Osteocyte (in vitro differentiated cells): Measurements from ENCODE around the gene HPCAL1. TPM values are rescaled to one million over a fixed set of nuclear protein-coding genes. Genes with fewer than 3 reads are reported as not detected.
"Not testable (repeated sequence)": the region's sequence is repeated elsewhere in the genome, so short reads cannot be mapped to it uniquely, and the experiment has no call there.

Source experiments
- DNase-seq: peaks from one replicate; pipeline ENCODE4 v3.0.0; 2021; ENCODE audit warnings: mixed read lengths; ENCODE audit not compliant: unreplicated experiment; ENCODE audit errors: extremely low spot score
- H3K27ac Mint-ChIP-seq: one replicate; pipeline ENCODE4 v1.8.0; 2021; ENCODE audit warnings: mild to moderate bottlenecking, mixed read lengths; ENCODE audit not compliant: unreplicated experiment
- H3K27me3 Mint-ChIP-seq: one replicate; pipeline ENCODE4 v1.8.0; 2021; ENCODE audit warnings: mixed read lengths; ENCODE audit not compliant: unreplicated experiment
- H3K36me3 Mint-ChIP-seq: one replicate; pipeline ENCODE4 v1.8.0; 2021; ENCODE audit warnings: mixed read lengths; ENCODE audit not compliant: unreplicated experiment
- H3K4me1 Mint-ChIP-seq: one replicate; pipeline ENCODE4 v1.8.0; 2021; ENCODE audit warnings: mixed read lengths; ENCODE audit not compliant: unreplicated experiment
- H3K4me3 Mint-ChIP-seq: one replicate; pipeline ENCODE4 v1.8.0; 2021; ENCODE audit warnings: mild to moderate bottlenecking, moderate library complexity, mixed read lengths; ENCODE audit not compliant: unreplicated experiment
- H3K9me3 Mint-ChIP-seq: one replicate; pipeline ENCODE4 v1.8.0; 2021; ENCODE audit warnings: mixed read lengths; ENCODE audit not compliant: unreplicated experiment
- total RNA-seq: library from RNA; stranded (reverse); gene quantifications from 2 replicates; pipeline ENCODE4 v1.2.1, GENCODE V29; 2021
- TF ChIP-seq, protein P1 (sequence below): fragments of 200-600 bp; sonication (generic); IDR thresholded peaks from 2 replicates; pipeline ENCODE4 v1.5.0; 2021; ENCODE audit warnings: antibody characterized with exemption, mild to moderate bottlenecking, moderate library complexity

Gene HPCAL1
- total RNA-seq, 1 donor from 2014 or later: 56.8 TPM

DNA sequence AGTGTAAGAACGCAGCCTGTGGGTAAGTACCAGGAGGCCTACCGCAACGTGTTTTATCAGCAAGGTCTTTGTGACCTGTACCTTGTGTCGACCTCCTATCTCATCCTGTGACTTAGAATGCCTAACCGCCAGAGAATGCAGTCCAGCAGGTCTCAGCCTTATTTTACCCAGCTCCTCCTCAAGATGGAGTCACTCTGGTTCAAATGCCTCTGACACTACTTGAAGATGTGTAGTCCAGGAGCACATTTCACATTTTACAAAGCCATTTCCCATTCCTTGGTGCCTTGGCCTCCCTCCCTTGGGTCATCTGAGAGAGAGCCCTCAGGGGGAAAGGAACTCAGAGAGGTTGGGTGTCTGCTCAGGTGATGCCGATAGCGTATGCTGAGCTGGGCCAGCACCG is 6.6 kb upstream of the HPCAL1 start:
- Mint-ChIP-seq H3K9me3 (peaks cover 16% of the 10 kb centered on the region), H3K4me3 (no peak overlapping the region), H3K4me1 (peaks cover 10% of the 10 kb centered on the region), H3K36me3 (peaks cover 4% of the 10 kb centered on the region), H3K27ac (no peak overlapping the region), H3K27me3 (no peaks in the 10 kb centered on the region)
- DNase-seq: no peak
- TF ChIP-seq, protein P1, sequence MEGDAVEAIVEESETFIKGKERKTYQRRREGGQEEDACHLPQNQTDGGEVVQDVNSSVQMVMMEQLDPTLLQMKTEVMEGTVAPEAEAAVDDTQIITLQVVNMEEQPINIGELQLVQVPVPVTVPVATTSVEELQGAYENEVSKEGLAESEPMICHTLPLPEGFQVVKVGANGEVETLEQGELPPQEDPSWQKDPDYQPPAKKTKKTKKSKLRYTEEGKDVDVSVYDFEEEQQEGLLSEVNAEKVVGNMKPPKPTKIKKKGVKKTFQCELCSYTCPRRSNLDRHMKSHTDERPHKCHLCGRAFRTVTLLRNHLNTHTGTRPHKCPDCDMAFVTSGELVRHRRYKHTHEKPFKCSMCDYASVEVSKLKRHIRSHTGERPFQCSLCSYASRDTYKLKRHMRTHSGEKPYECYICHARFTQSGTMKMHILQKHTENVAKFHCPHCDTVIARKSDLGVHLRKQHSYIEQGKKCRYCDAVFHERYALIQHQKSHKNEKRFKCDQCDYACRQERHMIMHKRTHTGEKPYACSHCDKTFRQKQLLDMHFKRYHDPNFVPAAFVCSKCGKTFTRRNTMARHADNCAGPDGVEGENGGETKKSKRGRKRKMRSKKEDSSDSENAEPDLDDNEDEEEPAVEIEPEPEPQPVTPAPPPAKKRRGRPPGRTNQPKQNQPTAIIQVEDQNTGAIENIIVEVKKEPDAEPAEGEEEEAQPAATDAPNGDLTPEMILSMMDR: no peak

DNA sequence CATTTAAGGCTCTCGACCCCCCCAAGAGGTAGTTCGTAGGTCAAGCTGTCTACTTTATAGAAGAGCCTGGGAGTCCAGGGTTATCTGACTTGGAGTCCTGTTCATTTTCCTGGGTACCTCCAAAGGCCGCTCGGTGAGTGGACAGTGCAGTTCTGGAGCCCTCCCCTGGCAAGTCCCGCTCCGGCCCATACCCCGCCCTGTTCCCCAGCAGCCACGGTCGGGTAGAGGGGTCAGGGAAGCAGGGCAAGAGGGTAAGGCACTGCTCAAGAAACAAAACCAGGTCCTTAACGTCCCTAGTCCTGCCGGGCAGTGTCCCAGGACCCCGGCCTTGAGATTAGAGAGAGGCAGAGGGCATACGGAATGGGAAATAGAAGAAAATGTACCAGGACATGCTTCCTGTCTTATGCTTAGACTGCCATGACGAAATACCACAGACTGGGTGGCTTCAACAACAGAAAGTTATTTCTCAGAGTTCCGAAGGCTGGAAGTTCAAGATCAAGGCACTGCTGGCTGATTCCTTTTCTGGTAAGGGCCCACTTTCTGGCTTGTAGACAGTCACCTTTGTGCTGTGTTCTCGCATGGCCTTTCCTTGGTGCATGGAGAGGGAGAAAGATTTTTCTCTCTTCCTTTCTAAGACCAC is 5.4 kb upstream of the HPCAL1 start:
- Mint-ChIP-seq H3K9me3 (peaks cover 16% of the 10 kb centered on the region), H3K27ac (peak overlapping the region; percentile 44), H3K4me1 (peaks cover 10% of the 10 kb centered on the region), H3K27me3 (no peaks in the 10 kb centered on the region), H3K36me3 (peaks cover 4% of the 10 kb centered on the region), H3K4me3 (no peak overlapping the region)
- TF ChIP-seq, protein P1: no peak
- DNase-seq: no peak

DNA sequence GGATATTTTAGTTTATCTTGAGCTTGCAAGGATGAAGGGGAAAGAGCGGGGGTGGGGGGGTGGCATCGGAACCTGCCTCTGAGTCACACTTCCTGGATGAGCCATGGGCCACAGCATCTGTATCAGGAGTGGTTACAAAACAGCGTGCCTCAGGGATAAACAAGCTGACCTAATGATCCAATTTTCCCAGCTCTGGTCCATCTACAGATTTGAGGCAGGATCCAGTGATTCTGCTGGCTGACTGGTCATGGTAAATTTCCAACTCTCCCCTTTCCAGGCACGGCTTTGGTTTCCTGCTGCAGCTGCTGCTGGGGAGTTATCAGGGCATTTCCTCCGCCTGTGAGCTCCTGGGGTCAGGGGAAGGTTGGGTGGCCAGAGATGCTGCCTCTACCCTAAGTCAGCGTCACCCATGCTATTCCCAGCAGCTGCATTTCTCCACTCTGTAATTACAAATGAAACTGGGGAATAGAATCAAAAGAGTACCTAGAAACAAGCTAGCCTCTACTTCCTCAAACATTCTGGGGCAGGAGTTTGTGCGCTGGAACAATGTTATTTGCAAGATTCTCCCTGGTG is 4.7 kb upstream of the HPCAL1 start:
- H3K36me3 Mint-ChIP-seq: peaks cover 4% of the 10 kb centered on the region
- no peak for DNase-seq
- no peaks in the 10 kb centered on the region for H3K27me3 Mint-ChIP-seq
- no peak overlapping the region for H3K4me3 Mint-ChIP-seq
- peak overlapping the region; percentile 44 for H3K27ac Mint-ChIP-seq
- H3K9me3 Mint-ChIP-seq: peaks cover 16% of the 10 kb centered on the region
- peaks cover 10% of the 10 kb centered on the region for H3K4me1 Mint-ChIP-seq
- TF ChIP-seq, protein P1: no peak

DNA sequence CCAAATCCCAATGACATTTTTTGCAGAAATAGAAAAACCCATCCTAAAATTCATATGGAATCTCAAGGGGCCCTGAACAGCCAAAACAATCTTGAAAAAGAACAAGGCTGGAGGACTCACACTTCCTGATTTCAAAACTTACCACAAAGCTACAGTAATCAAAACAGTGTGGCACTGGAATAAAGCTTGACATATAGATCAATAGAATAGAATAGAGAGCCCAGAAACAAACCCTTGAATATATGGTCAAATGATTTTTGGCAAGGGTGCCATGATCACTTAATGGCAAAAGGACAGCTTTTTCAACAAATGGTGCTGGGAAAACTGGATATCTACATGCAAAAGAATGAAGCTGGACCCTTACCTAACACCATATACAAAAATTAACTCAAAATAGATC is 3.9 kb upstream of the HPCAL1 start:
- not testable (repeated sequence) for DNase-seq, H3K27me3 Mint-ChIP-seq, H3K36me3 Mint-ChIP-seq, H3K4me3 Mint-ChIP-seq, H3K27ac Mint-ChIP-seq
- Mint-ChIP-seq H3K9me3 (peaks cover 13% of the 10 kb centered on the region), H3K4me1 (peaks cover 13% of the 10 kb centered on the region)

DNA sequence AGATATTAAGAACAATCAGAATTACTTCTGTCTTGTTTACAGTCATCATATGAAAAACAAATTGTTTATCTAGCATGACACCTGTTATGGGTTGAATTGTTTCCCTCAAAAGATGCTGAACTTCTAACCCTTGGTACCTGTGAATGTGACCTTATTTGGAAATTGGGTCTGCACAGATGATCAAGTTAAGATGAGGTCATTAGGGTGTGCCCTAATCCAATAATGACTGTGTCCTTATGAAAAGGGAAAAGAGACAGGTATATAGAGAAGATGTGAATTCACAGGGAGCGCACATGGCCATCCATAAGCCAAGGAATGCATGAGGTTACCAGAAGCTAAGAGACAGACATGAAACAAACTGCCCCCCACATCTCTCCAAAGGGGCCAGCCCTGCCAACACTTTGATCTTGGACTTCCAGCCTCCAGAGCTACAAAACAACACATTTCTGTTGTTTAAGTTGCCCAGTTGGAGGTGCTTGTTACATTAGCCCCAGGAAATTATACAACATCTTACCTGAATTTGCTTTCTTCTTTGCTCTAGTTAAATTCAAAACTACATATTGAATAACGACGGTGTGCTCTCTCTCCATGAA is 2.3 kb upstream of the HPCAL1 start:
- DNase-seq: no peak
- no peak overlapping the region for H3K27ac Mint-ChIP-seq
- no peak overlapping the region for H3K4me3 Mint-ChIP-seq
- TF ChIP-seq, protein P1: no peak
- peaks cover 27% of the 10 kb centered on the region for H3K4me1 Mint-ChIP-seq
- H3K27me3 Mint-ChIP-seq: no peaks in the 10 kb centered on the region
- peaks cover 4% of the 10 kb centered on the region for H3K9me3 Mint-ChIP-seq
- no peaks in the 10 kb centered on the region for H3K36me3 Mint-ChIP-seq
